ENCODE measurements around the gene PPA1. TPM values are rescaled to one million over a fixed set of nuclear protein-coding genes. Genes with fewer than 3 reads are reported as not detected.

The PPA1 gene
- total RNA-seq, 1 experiment from 2014 or later: 180 TPM

DNA sequence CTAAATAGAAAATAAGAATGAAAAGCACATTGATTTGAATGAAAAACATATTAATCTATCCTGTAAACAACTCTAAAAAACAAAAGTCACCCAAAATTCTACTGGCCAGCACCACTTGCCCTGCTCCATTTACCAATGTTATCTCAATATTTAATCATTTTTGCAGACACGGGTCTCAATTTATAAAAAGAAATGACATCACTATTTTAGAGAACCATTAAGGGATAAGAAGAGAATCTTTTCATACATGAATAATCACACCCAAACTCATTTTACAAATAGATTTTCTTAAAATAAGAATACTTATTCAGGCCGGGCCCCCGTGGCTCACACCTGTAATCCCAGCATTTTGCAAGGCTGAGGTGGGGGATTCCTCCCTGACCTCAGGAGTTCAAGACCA lies 66.8 kb downstream of the PPA1 start:
- Mint-ChIP-seq H3K4me1 (peaks cover 31% of the 10 kb centered on the region), H3K4me3 (no peak overlapping the region), H3K27me3 (ENCODE audit: low read depth) (no peaks in the 10 kb centered on the region), H3K9me3 (no peaks in the 10 kb centered on the region), H3K27ac (no peak overlapping the region), H3K36me3 (peaks cover 14% of the 10 kb centered on the region)
- ATAC-seq: no peak
- CTCF ChIA-PET: interaction anchor here (2.9 kb wide), 1 partner anchor 21 kb away, joined by 10 read pairs; the partner anchor contains the start of gene TYSND1
- no peak for DNase-seq (ENCODE audit: low spot score)
- POLR2A ChIA-PET: no interaction called here
- no peak for TF ChIP-seq GABPB1 (CRISPR knock-in tag; IDR thresholded peaks at IDR 0.05)
- TF ChIP-seq RORB (CRISPR knock-in tag; IDR thresholded peaks at IDR 0.05): no peak
- no peak for TF ChIP-seq ZNF121 (CRISPR knock-in tag; IDR thresholded peaks at IDR 0.05)
- no peak for TF ChIP-seq OVOL2 (CRISPR knock-in tag; IDR thresholded peaks at IDR 0.05; ENCODE audit: borderline replicate concordance)
- TF ChIP-seq, protein P1, sequence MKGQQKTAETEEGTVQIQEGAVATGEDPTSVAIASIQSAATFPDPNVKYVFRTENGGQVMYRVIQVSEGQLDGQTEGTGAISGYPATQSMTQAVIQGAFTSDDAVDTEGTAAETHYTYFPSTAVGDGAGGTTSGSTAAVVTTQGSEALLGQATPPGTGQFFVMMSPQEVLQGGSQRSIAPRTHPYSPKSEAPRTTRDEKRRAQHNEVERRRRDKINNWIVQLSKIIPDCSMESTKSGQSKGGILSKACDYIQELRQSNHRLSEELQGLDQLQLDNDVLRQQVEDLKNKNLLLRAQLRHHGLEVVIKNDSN (CRISPR knock-in tag; IDR thresholded peaks at IDR 0.05): no peak
- TF ChIP-seq, protein P2, sequence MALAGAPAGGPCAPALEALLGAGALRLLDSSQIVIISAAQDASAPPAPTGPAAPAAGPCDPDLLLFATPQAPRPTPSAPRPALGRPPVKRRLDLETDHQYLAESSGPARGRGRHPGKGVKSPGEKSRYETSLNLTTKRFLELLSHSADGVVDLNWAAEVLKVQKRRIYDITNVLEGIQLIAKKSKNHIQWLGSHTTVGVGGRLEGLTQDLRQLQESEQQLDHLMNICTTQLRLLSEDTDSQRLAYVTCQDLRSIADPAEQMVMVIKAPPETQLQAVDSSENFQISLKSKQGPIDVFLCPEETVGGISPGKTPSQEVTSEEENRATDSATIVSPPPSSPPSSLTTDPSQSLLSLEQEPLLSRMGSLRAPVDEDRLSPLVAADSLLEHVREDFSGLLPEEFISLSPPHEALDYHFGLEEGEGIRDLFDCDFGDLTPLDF (CRISPR knock-in tag; IDR thresholded peaks at IDR 0.05): no peak
- TF ChIP-seq, protein P3, sequence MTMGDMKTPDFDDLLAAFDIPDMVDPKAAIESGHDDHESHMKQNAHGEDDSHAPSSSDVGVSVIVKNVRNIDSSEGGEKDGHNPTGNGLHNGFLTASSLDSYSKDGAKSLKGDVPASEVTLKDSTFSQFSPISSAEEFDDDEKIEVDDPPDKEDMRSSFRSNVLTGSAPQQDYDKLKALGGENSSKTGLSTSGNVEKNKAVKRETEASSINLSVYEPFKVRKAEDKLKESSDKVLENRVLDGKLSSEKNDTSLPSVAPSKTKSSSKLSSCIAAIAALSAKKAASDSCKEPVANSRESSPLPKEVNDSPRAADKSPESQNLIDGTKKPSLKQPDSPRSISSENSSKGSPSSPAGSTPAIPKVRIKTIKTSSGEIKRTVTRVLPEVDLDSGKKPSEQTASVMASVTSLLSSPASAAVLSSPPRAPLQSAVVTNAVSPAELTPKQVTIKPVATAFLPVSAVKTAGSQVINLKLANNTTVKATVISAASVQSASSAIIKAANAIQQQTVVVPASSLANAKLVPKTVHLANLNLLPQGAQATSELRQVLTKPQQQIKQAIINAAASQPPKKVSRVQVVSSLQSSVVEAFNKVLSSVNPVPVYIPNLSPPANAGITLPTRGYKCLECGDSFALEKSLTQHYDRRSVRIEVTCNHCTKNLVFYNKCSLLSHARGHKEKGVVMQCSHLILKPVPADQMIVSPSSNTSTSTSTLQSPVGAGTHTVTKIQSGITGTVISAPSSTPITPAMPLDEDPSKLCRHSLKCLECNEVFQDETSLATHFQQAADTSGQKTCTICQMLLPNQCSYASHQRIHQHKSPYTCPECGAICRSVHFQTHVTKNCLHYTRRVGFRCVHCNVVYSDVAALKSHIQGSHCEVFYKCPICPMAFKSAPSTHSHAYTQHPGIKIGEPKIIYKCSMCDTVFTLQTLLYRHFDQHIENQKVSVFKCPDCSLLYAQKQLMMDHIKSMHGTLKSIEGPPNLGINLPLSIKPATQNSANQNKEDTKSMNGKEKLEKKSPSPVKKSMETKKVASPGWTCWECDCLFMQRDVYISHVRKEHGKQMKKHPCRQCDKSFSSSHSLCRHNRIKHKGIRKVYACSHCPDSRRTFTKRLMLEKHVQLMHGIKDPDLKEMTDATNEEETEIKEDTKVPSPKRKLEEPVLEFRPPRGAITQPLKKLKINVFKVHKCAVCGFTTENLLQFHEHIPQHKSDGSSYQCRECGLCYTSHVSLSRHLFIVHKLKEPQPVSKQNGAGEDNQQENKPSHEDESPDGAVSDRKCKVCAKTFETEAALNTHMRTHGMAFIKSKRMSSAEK (CRISPR knock-in tag; IDR thresholded peaks at IDR 0.05; ENCODE audit: borderline replicate concordance): no peak
- TF ChIP-seq ESRRA (CRISPR knock-in tag; IDR thresholded peaks at IDR 0.05; ENCODE audit: borderline replicate concordance): no peak
- no peak for TF ChIP-seq SOX15 (CRISPR knock-in tag; IDR thresholded peaks at IDR 0.05)
- TF ChIP-seq ELF4 (CRISPR knock-in tag; IDR thresholded peaks at IDR 0.05; ENCODE audit: low read depth): no peak
- no peak for TF ChIP-seq NR2C2 (CRISPR knock-in tag; IDR thresholded peaks at IDR 0.05)
- TF ChIP-seq, protein P4, sequence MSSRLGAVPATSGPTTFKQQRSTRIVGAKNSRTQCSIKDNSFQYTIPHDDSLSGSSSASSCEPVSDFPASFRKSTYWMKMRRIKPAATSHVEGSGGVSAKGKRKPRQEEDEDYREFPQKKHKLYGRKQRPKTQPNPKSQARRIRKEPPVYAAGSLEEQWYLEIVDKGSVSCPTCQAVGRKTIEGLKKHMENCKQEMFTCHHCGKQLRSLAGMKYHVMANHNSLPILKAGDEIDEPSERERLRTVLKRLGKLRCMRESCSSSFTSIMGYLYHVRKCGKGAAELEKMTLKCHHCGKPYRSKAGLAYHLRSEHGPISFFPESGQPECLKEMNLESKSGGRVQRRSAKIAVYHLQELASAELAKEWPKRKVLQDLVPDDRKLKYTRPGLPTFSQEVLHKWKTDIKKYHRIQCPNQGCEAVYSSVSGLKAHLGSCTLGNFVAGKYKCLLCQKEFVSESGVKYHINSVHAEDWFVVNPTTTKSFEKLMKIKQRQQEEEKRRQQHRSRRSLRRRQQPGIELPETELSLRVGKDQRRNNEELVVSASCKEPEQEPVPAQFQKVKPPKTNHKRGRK (CRISPR knock-in tag; IDR thresholded peaks at IDR 0.05; ENCODE audit: borderline replicate concordance): no peak
- TF ChIP-seq SMAD3 (CRISPR knock-in tag; IDR thresholded peaks at IDR 0.05; ENCODE audit: borderline replicate concordance): no peak
- no peak for TF ChIP-seq NFE2L1 (CRISPR knock-in tag; IDR thresholded peaks at IDR 0.05)
- TF ChIP-seq, protein P5, sequence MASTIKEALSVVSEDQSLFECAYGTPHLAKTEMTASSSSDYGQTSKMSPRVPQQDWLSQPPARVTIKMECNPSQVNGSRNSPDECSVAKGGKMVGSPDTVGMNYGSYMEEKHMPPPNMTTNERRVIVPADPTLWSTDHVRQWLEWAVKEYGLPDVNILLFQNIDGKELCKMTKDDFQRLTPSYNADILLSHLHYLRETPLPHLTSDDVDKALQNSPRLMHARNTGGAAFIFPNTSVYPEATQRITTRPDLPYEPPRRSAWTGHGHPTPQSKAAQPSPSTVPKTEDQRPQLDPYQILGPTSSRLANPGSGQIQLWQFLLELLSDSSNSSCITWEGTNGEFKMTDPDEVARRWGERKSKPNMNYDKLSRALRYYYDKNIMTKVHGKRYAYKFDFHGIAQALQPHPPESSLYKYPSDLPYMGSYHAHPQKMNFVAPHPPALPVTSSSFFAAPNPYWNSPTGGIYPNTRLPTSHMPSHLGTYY (CRISPR knock-in tag; IDR thresholded peaks at IDR 0.05): no peak

DNA sequence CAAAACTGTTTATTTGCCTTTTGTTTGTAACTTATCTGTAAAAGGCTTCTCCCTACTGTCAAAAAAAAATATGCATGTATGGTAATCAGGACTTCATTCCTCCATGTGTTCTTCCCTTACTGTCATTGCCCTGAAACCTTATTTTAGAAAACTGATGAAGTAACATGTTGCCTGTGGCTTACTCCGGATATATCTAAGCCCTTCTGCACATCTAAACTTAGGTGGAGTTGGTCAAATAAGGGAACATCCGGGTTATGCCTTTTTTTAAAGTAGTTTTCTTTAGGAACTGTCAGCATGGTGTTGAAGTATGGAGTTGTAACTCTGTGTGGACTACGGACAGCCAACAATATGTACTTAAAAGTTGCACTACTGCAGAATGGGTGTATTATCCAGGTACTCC lies 69.1 kb downstream of the PPA1 start:
- ATAC-seq: no peak
- H3K4me1 Mint-ChIP-seq: peaks cover 24% of the 10 kb centered on the region
- TF ChIP-seq, protein P6, sequence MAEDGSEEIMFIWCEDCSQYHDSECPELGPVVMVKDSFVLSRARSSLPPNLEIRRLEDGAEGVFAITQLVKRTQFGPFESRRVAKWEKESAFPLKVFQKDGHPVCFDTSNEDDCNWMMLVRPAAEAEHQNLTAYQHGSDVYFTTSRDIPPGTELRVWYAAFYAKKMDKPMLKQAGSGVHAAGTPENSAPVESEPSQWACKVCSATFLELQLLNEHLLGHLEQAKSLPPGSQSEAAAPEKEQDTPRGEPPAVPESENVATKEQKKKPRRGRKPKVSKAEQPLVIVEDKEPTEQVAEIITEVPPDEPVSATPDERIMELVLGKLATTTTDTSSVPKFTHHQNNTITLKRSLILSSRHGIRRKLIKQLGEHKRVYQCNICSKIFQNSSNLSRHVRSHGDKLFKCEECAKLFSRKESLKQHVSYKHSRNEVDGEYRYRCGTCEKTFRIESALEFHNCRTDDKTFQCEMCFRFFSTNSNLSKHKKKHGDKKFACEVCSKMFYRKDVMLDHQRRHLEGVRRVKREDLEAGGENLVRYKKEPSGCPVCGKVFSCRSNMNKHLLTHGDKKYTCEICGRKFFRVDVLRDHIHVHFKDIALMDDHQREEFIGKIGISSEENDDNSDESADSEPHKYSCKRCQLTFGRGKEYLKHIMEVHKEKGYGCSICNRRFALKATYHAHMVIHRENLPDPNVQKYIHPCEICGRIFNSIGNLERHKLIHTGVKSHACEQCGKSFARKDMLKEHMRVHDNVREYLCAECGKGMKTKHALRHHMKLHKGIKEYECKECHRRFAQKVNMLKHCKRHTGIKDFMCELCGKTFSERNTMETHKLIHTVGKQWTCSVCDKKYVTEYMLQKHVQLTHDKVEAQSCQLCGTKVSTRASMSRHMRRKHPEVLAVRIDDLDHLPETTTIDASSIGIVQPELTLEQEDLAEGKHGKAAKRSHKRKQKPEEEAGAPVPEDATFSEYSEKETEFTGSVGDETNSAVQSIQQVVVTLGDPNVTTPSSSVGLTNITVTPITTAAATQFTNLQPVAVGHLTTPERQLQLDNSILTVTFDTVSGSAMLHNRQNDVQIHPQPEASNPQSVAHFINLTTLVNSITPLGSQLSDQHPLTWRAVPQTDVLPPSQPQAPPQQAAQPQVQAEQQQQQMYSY (CRISPR knock-in tag; IDR thresholded peaks at IDR 0.05): no peak
- TF ChIP-seq KAT7 (CRISPR knock-in tag; IDR thresholded peaks at IDR 0.05; ENCODE audit: borderline replicate concordance) (no peak), GABPB1 (CRISPR knock-in tag; IDR thresholded peaks at IDR 0.05) (no peak), JAZF1 (CRISPR knock-in tag; IDR thresholded peaks at IDR 0.05) (no peak), ZNF396 (CRISPR knock-in tag; IDR thresholded peaks at IDR 0.05; ENCODE audit: borderline replicate concordance) (no peak), SMAD3 (CRISPR knock-in tag; IDR thresholded peaks at IDR 0.05; ENCODE audit: borderline replicate concordance) (no peak), JUN (CRISPR knock-in tag; IDR thresholded peaks at IDR 0.05) (no peak)
- TF ChIP-seq, protein P7, sequence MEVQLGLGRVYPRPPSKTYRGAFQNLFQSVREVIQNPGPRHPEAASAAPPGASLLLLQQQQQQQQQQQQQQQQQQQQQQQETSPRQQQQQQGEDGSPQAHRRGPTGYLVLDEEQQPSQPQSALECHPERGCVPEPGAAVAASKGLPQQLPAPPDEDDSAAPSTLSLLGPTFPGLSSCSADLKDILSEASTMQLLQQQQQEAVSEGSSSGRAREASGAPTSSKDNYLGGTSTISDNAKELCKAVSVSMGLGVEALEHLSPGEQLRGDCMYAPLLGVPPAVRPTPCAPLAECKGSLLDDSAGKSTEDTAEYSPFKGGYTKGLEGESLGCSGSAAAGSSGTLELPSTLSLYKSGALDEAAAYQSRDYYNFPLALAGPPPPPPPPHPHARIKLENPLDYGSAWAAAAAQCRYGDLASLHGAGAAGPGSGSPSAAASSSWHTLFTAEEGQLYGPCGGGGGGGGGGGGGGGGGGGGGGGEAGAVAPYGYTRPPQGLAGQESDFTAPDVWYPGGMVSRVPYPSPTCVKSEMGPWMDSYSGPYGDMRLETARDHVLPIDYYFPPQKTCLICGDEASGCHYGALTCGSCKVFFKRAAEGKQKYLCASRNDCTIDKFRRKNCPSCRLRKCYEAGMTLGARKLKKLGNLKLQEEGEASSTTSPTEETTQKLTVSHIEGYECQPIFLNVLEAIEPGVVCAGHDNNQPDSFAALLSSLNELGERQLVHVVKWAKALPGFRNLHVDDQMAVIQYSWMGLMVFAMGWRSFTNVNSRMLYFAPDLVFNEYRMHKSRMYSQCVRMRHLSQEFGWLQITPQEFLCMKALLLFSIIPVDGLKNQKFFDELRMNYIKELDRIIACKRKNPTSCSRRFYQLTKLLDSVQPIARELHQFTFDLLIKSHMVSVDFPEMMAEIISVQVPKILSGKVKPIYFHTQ (CRISPR knock-in tag; IDR thresholded peaks at IDR 0.05): no peak

More for the DNA sequence above, 69.1 kb downstream of the PPA1 start:
- H3K27me3 Mint-ChIP-seq (ENCODE audit: low read depth): no peaks in the 10 kb centered on the region
- H3K27ac Mint-ChIP-seq: no peak overlapping the region
- ChIA-PET POLR2A (no interaction called here), CTCF (no interaction called here)
- no peak for DNase-seq (ENCODE audit: low spot score)
- H3K9me3 Mint-ChIP-seq: no peaks in the 10 kb centered on the region
- peaks cover 28% of the 10 kb centered on the region for H3K36me3 Mint-ChIP-seq
- H3K4me3 Mint-ChIP-seq: no peak overlapping the region
